Pancreas (tissue), 10 donors: ENCODE results near the gene RAD54L. TPM values are rescaled to one million over a fixed set of nuclear protein-coding genes. Genes with fewer than 3 reads are reported as not detected.
A peak's percentile ranks its signal among the peaks of the same experiment; 100 is the strongest.

Experiments used
- ATAC-seq, 4 donors: fragments of 200-7000 bp; cut with Tn5 transposase; one replicate each; pipeline versions ENCODE4 v1.8.0 to v1.9.1; 2020; ENCODE audit warnings: mild to moderate bottlenecking in 4 of 4, moderate library complexity in 4 of 4
- DNase-seq, 6 donors: peaks; one replicate each; pipeline ENCODE4 v3.0.0-alpha.2; 2020
- FAIRE-seq: peaks from 2 replicates; lab custom pipeline; 2012; peaks lifted over from hg19 to GRCh38; lab: Jason Lieb, UNC
- H3K27ac ChIP-seq, 4 donors: fragments of 200-600 bp; sonication (generic); 1 replicate in 3 of 4; 2 replicates in 1 of 4; pipeline versions ENCODE4 v1.5.0 to v1.8.0; 2020
- H3K27me3 ChIP-seq, 4 donors: fragments of 200-600 bp; one replicate each; pipeline ENCODE4 v1.8.0; 2021
- H3K36me3 ChIP-seq, 3 donors: fragments of 200-600 bp; sonication (generic) in 1 of 3; one replicate each; pipeline versions ENCODE4 v1.5.0 to v1.8.0; 2020 to 2021
- H3K4me1 ChIP-seq, 3 donors: fragments of 200-600 bp; one replicate each; pipeline ENCODE4 v1.8.0; 2021
- H3K4me3 ChIP-seq, 4 donors: fragments of 200-600 bp; sonication (generic) in 2 of 4; one replicate each; pipeline versions ENCODE4 v1.5.0 to v1.8.0; 2020 to 2021
- H3K9me3 ChIP-seq, 4 donors: fragments of 200-600 bp; one replicate each; pipeline ENCODE4 v1.8.0; 2021
- CTCF ChIP-seq, 4 donors: fragments of 200-600 bp; sonication (generic) in 3 of 4; IDR thresholded peaks; one replicate each; pipeline versions ENCODE4 v1.5.0 to v1.8.0; 2021; ENCODE audit warnings: antibody characterized with exemption in 4 of 4
- WGBS, 2 donors: extraction: QIAGEN DNeasy Blood & Tissue Kit; methylation state at CpG; one replicate each; pipeline ENCODE4 v1.1.7; 2013; 5-methylcytosine and 5-hydroxymethylcytosine counted together
- intact Hi-C, 3 donors: fragments of 100-400 bp; cut with DNase I; formaldehyde crosslinking; loops; one replicate each; pipeline versions ENCODE4 v1.11.1 to v1.14.2; 2022
- polyA plus RNA-seq, 2 donors: library from polyadenylated mRNA; stranded (reverse); fragments of 200-250 nt; gene quantifications; one replicate each; pipeline ENCODE4 v1.2.3, GENCODE V29; 2013
- total RNA-seq, 6 donors: library from RNA; stranded (reverse); fragmentation: NEBNext Ultra II Directional in 4 of 6; extraction: Animal tissue kit (Norgen Biotek cat#: 25700) in 4 of 6; gene quantifications; one replicate each; pipeline versions ENCODE4 v1.2.1 to v1.2.4, GENCODE V29; 2021 to 2023
- donor health status: healthy with polysubstance abuse.
- donor health status: DM: no; HTN: no; CAD: no; lungs with moderate emphysema.
- donor health status: DM: no; HTN: no; CAD: no.
- donor health status: control.
- donor health status: control.
- donor health status: Bipolar disorder and iron deficiency.
- donor health status: DM: yes; HTN: yes; CAD: no.
- donor health status: DM: no; HTN: no; CAD: no.
- donor health status: DM: no; HTN: no; CAD: no.
- donor health status: DM: yes; HTN: yes; CAD: no.

Gene RAD54L
- total and polyA plus RNA-seq, 8 donors, result 0.23 to 0.66 (median 0.43) TPM; not detected in 1

- no peaks in the 10 kb centered on the region for H3K27me3 ChIP-seq
- no peak overlapping the region for H3K27ac ChIP-seq
- ATAC-seq, result no peak
- peak; percentile 22 to 75 (median 54) for DNase-seq
- no peaks in the 10 kb centered on the region for H3K4me1 ChIP-seq
- no peak for FAIRE-seq
- no peaks in the 10 kb centered on the region for H3K36me3 ChIP-seq
- 9 to 11% methylated on average over 7 of the region's 7 CpGs for whole genome bisulfite sequencing, 2 donors
- peak overlapping the region in 2 of 4 donors; percentile 3 to 61 for H3K4me3 ChIP-seq
- intact Hi-C loops, result loop anchor here in 1 of 3 donors (10.0 kb wide), 1 partner anchor 96 kb away; the partner anchor contains the start of gene NSUN4
- no peaks in the 10 kb centered on the region for H3K9me3 ChIP-seq
- TF ChIP-seq CTCF (IDR thresholded peaks at IDR 0.05), result no peak
These were observed 758 bp downstream of the RAD54L start for GRCh38 chr1:46248122-46248920.

- intact Hi-C loops, result no loop called here
- Histone ChIP-seq H3K27me3 (no peaks in the 10 kb centered on the region), H3K36me3 (no peaks in the 10 kb centered on the region), H3K9me3 (no peaks in the 10 kb centered on the region), H3K4me3 (no peak overlapping the region), H3K4me1 (no peaks in the 10 kb centered on the region), H3K27ac (no peak overlapping the region)
- DNase-seq (no peak), ATAC-seq (no peak), FAIRE-seq (no peak)
- TF ChIP-seq CTCF (IDR thresholded peaks at IDR 0.05), result no peak
- WGBS, 2 donors, result 93 to 95% methylated on average over 5 of the region's 5 CpGs
These were observed 7.1 kb downstream of the RAD54L start for GRCh38 chr1:46254668-46255067.

GRCh38 chr1:46256523-46256922 lies 9.0 kb downstream of the RAD54L start:
- Histone ChIP-seq H3K27me3 (no peaks in the 10 kb centered on the region), H3K36me3 (no peaks in the 10 kb centered on the region), H3K27ac (no peak overlapping the region), H3K4me1 (no peaks in the 10 kb centered on the region), H3K9me3 (no peaks in the 10 kb centered on the region), H3K4me3 (no peak overlapping the region)
- no peak for FAIRE-seq
- no peak for ATAC-seq
- intact Hi-C loops, result no loop called here
- DNase-seq, result no peak
- WGBS, 2 donors, result 94 to 97% methylated on average over 2 of the region's 2 CpGs
- no peak for TF ChIP-seq CTCF (IDR thresholded peaks at IDR 0.05)

- Histone ChIP-seq H3K36me3 (no peaks in the 10 kb centered on the region), H3K4me3 (no peak overlapping the region), H3K9me3 (no peaks in the 10 kb centered on the region), H3K27me3 (no peaks in the 10 kb centered on the region), H3K27ac (no peak overlapping the region), H3K4me1 (no peaks in the 10 kb centered on the region)
- FAIRE-seq (no peak), DNase-seq (no peak), ATAC-seq (no peak)
- WGBS, 2 donors, result 90 to 96% methylated on average over 1 of the region's 1 CpG
- intact Hi-C loops, result no loop called here
- TF ChIP-seq CTCF (IDR thresholded peaks at IDR 0.05), result no peak
These were observed 14.9 kb downstream of the RAD54L start for GRCh38 chr1:46262508-46262907.

GRCh38 chr1:46263146-46263545 lies 15.6 kb downstream of the RAD54L start:
- Histone ChIP-seq H3K9me3 (no peaks in the 10 kb centered on the region), H3K4me1 (no peaks in the 10 kb centered on the region), H3K27me3 (no peaks in the 10 kb centered on the region), H3K4me3 (no peak overlapping the region), H3K36me3 (no peaks in the 10 kb centered on the region), H3K27ac (no peak overlapping the region)
- 86 to 94% methylated on average over 2 of the region's 2 CpGs for WGBS, 2 donors
- DNase-seq (no peak), ATAC-seq (no peak), FAIRE-seq (no peak)
- intact Hi-C loops, result no loop called here
- no peak for TF ChIP-seq CTCF (IDR thresholded peaks at IDR 0.05)
